DND-41 (cell line): Measurements from ENCODE around the gene TFR2.

Experiments
- ATAC-seq: fragments of 200-7000 bp; cut with Tn5 transposase; 3 replicates; pipeline ENCODE4 v1.9.1; 2021; ENCODE audit warnings: low read depth; ENCODE audit not compliant: insufficient read depth
- DNase-seq: peaks from one replicate; pipeline ENCODE4 v3.0.0-alpha.2; 2020
- H2AFZ ChIP-seq: 2 replicates; pipeline ENCODE4 v1.6.0; 2012; ENCODE audit warnings: low read depth, low read length
- H3K27ac ChIP-seq: 2 replicates; pipeline ENCODE4 v1.5.1; 2012; ENCODE audit warnings: low read length, inconsistent platforms
- H3K27me3 ChIP-seq: fragments of 200-600 bp; sonication (generic); 2 replicates; pipeline ENCODE4 v1.6.0; 2012; ENCODE audit warnings: low read length, mild to moderate bottlenecking, inconsistent platforms; ENCODE audit not compliant: insufficient read depth, poor library complexity
- H3K36me3 ChIP-seq: 2 replicates; pipeline ENCODE4 v1.5.1; 2012; ENCODE audit warnings: low read length, inconsistent platforms; ENCODE audit not compliant: insufficient read depth
- H3K4me1 ChIP-seq: 2 replicates; pipeline ENCODE4 v1.5.1; 2012; ENCODE audit warnings: mild to moderate bottlenecking, low read length; ENCODE audit not compliant: insufficient read depth
- H3K4me2 ChIP-seq: 2 replicates; pipeline ENCODE4 v1.6.0; 2012; ENCODE audit warnings: mild to moderate bottlenecking, moderate library complexity, low read length, inconsistent platforms; ENCODE audit not compliant: insufficient read depth
- H3K4me3 ChIP-seq, 2 experiments: fragments of 200-600 bp in 1 of 2; shearing (Covaris generic) in 1 of 2; 2 replicates each; pipeline ENCODE4 v1.5.1; 2012 to 2016; ENCODE audit warnings: inconsistent platforms in 2 of 2, low read length in 2 of 2, mild to moderate bottlenecking in 2 of 2, low read depth in 1 of 2, moderate library complexity in 1 of 2
- H3K79me2 ChIP-seq: 2 replicates; pipeline ENCODE4 v1.6.0; 2012; ENCODE audit warnings: low read length, inconsistent platforms; ENCODE audit not compliant: insufficient read depth
- H3K9ac ChIP-seq: 2 replicates; pipeline ENCODE4 v1.6.0; 2012; ENCODE audit warnings: low read depth, mild to moderate bottlenecking, inconsistent platforms, low read length, moderate library complexity
- H3K9me3 ChIP-seq: 2 replicates; pipeline ENCODE4 v1.5.1; 2012; ENCODE audit warnings: low read length, moderate library complexity, mild to moderate bottlenecking, inconsistent platforms; ENCODE audit not compliant: insufficient read depth, severe bottlenecking
- H4K20me1 ChIP-seq: 2 replicates; pipeline ENCODE4 v1.6.0; 2012; ENCODE audit warnings: low read length; ENCODE audit not compliant: insufficient read depth
- EZH2 ChIP-seq: IDR thresholded peaks from 3 replicates; pipeline ENCODE4 v1.6.1; 2012; ENCODE audit warnings: borderline replicate concordance, low read depth, mild to moderate bottlenecking, moderate library complexity, low read length, inconsistent platforms; ENCODE audit not compliant: severe bottlenecking
- TF ChIP-seq, protein P1 (sequence below): IDR thresholded peaks from 2 replicates; pipeline ENCODE4 v1.5.1; 2012; ENCODE audit warnings: borderline replicate concordance, low read length, moderate library complexity, mild to moderate bottlenecking; ENCODE audit not compliant: poor library complexity, severe bottlenecking; ENCODE audit errors: extremely low read depth

The TFR2 gene

DNA sequence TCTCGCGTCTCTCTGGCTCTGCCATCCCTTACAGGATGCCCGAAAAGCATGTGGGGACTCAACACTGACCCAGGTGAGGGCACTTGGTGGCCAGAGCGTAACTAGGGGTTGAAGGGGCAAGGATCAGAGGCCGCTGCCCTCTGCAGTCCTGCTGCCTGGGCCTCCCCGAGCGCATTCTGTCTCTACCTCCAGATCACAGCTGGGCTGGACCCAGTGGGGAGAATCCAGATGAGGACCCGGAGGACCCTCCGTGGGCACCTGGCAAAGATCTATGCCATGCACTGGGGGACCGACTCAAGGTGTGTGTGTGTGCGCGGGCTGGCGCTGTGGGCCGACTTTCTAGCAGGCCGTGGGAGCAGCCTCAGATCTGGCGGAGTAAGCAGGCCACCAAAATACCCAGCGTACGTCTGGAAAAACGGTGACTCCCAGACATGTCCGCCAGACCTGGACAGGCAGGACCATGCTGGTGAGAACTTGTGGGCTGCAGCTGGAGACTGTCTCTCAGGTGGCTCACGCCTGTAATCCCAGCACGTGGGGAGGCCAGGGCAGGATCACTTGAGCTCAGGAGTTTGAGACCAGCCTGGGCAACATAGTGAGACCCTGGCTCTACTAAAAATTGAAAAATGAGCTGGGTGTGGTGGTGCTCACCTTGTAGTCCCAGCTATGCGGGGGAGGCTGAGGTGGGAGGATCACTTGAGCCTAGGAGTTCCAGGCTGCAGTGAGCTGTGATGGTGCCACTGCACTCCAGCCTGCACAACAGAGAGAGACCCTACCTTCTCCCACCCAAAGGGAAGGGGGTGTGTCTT, 35.4 kb upstream of the TFR2 start:
- Histone ChIP-seq H2AFZ (no peak overlapping the region), H3K27me3 (no peaks in the 10 kb centered on the region), H3K4me1 (peaks cover 22% of the 10 kb centered on the region), H3K9me3 (no peaks in the 10 kb centered on the region), H3K79me2 (peaks cover 52% of the 10 kb centered on the region), H4K20me1 (peaks cover 61% of the 10 kb centered on the region), H3K9ac (peak overlapping the region; percentile 91; the same call in 1 of the 2 replicates), H3K36me3 (peaks cover 53% of the 10 kb centered on the region), H3K4me3 (peak overlapping the region in 1 of 2 experiments; percentile 98; a peak in 3 of 4 replicates), H3K4me2 (peak overlapping the region; percentile 94), H3K27ac (peak overlapping the region; percentile 42; the same call in 1 of the 2 replicates)
- ATAC-seq (no peak), DNase-seq (no peak)
- no peak for TF ChIP-seq EZH2
- TF ChIP-seq, protein P1, sequence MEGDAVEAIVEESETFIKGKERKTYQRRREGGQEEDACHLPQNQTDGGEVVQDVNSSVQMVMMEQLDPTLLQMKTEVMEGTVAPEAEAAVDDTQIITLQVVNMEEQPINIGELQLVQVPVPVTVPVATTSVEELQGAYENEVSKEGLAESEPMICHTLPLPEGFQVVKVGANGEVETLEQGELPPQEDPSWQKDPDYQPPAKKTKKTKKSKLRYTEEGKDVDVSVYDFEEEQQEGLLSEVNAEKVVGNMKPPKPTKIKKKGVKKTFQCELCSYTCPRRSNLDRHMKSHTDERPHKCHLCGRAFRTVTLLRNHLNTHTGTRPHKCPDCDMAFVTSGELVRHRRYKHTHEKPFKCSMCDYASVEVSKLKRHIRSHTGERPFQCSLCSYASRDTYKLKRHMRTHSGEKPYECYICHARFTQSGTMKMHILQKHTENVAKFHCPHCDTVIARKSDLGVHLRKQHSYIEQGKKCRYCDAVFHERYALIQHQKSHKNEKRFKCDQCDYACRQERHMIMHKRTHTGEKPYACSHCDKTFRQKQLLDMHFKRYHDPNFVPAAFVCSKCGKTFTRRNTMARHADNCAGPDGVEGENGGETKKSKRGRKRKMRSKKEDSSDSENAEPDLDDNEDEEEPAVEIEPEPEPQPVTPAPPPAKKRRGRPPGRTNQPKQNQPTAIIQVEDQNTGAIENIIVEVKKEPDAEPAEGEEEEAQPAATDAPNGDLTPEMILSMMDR, result no peak

DNA sequence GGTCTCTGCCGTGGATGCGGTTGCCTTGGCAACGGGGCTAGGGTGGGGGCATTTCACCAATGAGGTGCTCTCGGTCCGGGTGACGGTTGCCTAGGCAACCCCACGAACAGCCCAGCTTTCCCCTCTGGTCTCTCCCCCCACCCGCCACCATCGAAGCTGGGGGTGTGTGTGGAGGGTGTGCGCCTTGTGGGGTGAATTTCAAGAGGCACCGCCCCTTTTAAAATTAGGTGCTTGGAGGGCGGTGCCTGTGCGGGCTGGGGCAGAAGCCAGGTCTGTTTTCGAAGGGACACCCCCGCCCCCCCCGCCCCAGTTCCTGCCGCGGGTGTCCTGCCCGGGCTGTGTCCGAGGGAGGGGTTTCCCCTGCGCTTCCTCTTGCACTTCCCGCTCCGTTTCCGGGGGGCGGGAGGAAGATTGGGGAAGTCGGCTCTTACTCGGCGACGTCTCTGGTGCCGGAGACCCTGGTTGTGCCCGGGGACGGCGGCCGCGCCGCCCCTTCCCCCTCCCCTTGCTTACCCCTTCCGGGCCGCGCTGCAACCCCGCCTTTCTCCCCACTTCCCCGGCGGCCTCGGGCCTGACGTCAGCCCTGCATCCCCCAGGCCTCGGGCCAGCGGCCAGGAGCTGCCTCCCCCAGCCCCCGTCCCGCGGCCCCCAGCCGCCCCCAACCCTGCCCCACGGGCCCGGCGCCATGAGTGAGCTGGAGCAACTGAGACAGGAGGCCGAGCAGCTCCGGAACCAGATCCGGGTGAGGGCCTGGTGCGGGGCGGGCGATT, 34.4 kb upstream of the TFR2 start:
- no peaks in the 10 kb centered on the region for H3K9me3 ChIP-seq
- peak overlapping the region; percentile 94 for H3K4me2 ChIP-seq
- TF ChIP-seq, protein P1, result no peak
- TF ChIP-seq EZH2, result no peak
- H3K27ac ChIP-seq, result peak overlapping the region; percentile 61; the same call in 1 of the 2 replicates
- H3K79me2 ChIP-seq, result peaks cover 52% of the 10 kb centered on the region
- peak overlapping the region; percentile 91; the same call in 1 of the 2 replicates for H3K9ac ChIP-seq
- peak; percentile 62 for ATAC-seq
- H3K36me3 ChIP-seq, result peaks cover 46% of the 10 kb centered on the region
- peak; percentile 83 for DNase-seq
- H2AFZ ChIP-seq, result no peak overlapping the region; the same call in 1 of the 2 replicates
- no peaks in the 10 kb centered on the region for H3K27me3 ChIP-seq
- peaks cover 22% of the 10 kb centered on the region for H3K4me1 ChIP-seq
- H4K20me1 ChIP-seq, result peaks cover 54% of the 10 kb centered on the region
- peak overlapping the region; percentile 88 to 98 for H3K4me3 ChIP-seq

DNA sequence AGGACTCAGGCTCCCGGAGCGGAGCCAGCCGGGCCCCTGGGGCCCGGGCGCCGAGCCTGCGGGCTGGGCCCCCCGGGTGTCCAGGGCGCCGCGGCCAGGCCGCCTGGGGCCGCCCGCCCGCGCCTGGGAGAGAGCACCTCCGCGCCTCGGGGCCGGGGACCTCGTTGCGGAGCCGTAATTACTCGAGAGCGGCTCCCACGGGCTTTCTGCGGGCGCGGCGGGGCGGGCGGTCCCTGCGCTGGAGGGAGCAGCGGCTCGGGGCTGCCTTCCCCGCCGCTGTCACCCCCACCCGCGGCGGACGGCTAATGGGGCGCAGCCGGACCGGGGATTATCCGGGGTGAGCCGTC, 33.7 kb upstream of the TFR2 start:
- H3K4me3 ChIP-seq, result peak overlapping the region; percentile 88 to 98
- H3K9me3 ChIP-seq, result no peaks in the 10 kb centered on the region
- H2AFZ ChIP-seq, result no peak overlapping the region
- H3K27me3 ChIP-seq, result no peaks in the 10 kb centered on the region
- peaks cover 52% of the 10 kb centered on the region for H3K79me2 ChIP-seq
- peak overlapping the region; percentile 94 for H3K4me2 ChIP-seq
- H4K20me1 ChIP-seq, result peaks cover 52% of the 10 kb centered on the region
- peaks cover 39% of the 10 kb centered on the region for H3K36me3 ChIP-seq
- DNase-seq, result no peak
- TF ChIP-seq EZH2, result no peak
- TF ChIP-seq, protein P1, result no peak
- ATAC-seq, result no peak
- H3K4me1 ChIP-seq, result peaks cover 22% of the 10 kb centered on the region
- peak overlapping the region; percentile 89 for H3K27ac ChIP-seq
- H3K9ac ChIP-seq, result peak overlapping the region; percentile 91
